Fibroblast of pulmonary artery (primary cell): ENCODE measurements around the gene LMBRD2.
"Not testable (repeated sequence)": the region's sequence is repeated elsewhere in the genome, so short reads cannot be mapped to it uniquely, and the experiment has no call there.

ENCODE experiments used
- DNase-seq: peaks from one replicate; pipeline ENCODE4 v3.0.0-alpha.2; 2010; ENCODE audit warnings: low read depth
- H3K4me3 ChIP-seq: replicated peaks from 2 replicates; pipeline ENCODE4 v1.5.1; 2011; ENCODE audit warnings: low read depth, mild to moderate bottlenecking, control low read depth, low read length, moderate library complexity
- TF ChIP-seq, protein P1 (sequence below): IDR thresholded peaks from 2 replicates; pipeline ENCODE4 v1.5.1; 2011; ENCODE audit warnings: mild to moderate bottlenecking, control low read depth, low read length, inconsistent platforms; ENCODE audit errors: missing control alignments

Gene LMBRD2

DNA sequence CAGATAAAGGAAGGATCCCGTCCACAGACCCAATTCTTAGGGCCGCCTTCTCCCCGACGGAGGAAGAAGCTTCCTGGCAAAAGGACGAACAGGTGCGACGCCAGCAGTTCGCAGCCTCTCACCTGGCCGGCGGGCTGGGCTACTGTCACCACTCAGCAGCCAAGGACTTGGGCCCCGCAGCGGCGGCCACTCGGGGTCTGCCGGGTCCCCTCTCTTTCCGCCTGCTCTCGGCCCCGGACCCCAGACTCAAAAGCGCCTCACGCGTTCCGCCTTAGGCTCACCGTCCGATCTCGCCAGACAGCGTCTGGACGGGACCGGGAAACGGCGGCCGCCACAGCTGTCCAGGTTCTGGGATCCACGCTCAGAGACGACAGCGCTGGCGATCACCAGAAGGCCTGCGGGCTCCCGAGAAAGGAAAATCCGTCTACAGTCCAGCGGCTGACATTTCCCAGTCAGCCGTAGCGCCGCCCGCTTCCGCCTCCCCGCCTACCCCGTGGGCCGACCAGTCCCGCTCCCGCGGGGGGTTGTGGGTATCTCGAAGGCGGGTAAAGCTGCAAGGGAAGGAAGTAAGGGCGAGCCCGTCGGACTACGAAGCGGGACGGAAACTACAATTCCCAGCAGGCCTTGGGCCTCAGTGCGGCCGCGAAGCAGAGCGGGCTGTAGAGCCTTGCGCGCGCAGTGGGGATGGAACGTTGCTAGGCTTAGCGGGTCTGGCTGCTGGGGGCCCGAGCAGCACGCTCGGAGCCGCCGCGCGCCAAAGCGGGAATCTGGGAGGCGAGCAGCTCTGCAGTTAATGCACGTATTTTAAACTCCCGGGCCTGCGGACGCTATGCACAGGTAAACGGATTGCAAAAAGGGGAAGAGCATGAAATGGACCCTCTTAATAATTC, at the start of gene LMBRD2, which contains the start of gene SKP2:
Gene LMBRD2, minus strand, starts transcription at position 454 of the 890 bp plus-strand sequence. CDS start 8,538 bp downstream, outside the sequence.
Gene SKP2, plus strand, starts transcription at position 678 of the 890 bp plus-strand sequence. Its CDS starts 152 bp downstream, at position 830.
- DNase-seq = peak; percentile 98
- peak within 1 kb of the TSS; percentile 78 for H3K4me3 ChIP-seq
- TF ChIP-seq, protein P1, sequence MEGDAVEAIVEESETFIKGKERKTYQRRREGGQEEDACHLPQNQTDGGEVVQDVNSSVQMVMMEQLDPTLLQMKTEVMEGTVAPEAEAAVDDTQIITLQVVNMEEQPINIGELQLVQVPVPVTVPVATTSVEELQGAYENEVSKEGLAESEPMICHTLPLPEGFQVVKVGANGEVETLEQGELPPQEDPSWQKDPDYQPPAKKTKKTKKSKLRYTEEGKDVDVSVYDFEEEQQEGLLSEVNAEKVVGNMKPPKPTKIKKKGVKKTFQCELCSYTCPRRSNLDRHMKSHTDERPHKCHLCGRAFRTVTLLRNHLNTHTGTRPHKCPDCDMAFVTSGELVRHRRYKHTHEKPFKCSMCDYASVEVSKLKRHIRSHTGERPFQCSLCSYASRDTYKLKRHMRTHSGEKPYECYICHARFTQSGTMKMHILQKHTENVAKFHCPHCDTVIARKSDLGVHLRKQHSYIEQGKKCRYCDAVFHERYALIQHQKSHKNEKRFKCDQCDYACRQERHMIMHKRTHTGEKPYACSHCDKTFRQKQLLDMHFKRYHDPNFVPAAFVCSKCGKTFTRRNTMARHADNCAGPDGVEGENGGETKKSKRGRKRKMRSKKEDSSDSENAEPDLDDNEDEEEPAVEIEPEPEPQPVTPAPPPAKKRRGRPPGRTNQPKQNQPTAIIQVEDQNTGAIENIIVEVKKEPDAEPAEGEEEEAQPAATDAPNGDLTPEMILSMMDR = no peak

DNA sequence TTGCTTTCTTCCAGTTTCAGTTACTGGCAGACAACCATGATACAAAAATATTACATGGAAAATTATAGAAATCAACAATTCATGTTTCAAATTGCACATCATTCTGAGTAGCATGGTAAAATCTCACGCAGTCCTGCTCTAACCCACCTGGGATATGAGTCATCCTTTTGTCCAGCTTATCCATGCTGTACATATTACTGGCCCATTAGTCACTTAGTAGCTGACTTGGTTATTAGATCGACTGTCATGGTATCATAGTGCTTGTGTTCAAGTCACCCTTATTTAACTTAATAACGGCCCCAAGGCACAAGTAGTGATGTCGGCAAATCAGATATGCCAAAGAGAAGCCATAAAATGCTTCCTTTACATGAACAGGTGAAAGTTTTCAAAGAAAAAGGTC, 48.8 kb upstream of the LMBRD2 start:
- H3K4me3 ChIP-seq = no peak overlapping the region
- DNase-seq = peak; percentile 63
- TF ChIP-seq, protein P1 = no peak

DNA sequence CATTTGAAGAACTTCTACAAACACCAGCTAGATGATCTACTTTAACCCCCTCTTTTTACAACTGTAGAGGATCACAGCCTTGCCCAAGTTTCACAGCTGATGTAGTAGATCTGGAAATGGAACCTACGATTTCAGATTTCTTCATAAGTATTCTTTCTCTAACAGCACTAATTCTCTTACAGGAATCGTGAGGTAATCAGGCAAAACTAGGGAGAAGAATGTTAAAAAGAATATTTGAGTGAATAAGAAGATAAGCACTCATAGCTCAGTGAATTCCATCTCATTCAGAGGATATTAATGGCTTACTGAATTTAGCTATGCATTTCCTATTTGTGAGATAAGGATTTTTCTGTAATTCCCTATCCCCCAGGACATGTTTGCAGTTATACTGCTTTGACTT, 47.9 kb upstream of the LMBRD2 start:
- TF ChIP-seq, protein P1 = no peak
- peak; percentile 77 for DNase-seq
- no peak overlapping the region for H3K4me3 ChIP-seq

DNA sequence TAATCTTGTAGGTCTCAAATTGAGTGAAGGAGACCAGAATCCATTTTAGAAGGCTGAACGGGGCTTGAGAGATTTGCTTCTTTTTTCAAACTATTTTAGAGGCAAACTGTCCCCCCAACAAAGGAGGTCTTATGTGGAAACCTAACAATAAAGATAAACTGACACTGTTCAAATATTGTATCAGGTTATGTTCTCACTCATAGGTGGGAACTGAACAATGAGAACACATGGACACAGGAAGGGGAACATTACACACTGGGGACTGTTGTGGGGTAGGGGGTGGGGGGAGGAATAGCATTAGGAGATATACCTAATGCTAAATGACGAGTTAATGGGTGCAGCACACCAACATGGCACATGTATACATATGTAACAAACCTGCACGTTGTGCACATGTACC, 47.1 kb upstream of the LMBRD2 start:
- not testable (repeated sequence) for H3K4me3 ChIP-seq, DNase-seq

DNA sequence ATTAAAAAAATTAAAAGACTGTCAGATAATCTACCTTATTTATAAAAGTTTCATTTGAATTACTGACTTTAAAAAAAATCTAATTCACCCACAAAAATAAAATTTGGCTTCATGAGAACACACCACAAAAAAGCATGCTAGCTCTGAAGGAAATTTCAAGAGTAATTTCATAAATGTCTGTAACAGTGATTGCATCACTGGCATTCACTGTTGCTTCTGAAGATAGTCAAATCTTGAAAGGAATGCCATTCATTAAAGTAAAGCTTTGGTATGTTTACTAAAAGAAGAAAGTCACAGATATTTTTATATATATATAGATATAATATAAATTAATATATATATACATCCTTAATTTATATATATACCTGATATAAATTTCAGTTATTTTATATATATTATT, 46.6 kb upstream of the LMBRD2 start:
- TF ChIP-seq, protein P1 = no peak
- DNase-seq = peak; percentile 60
- H3K4me3 ChIP-seq = no peak overlapping the region

DNA sequence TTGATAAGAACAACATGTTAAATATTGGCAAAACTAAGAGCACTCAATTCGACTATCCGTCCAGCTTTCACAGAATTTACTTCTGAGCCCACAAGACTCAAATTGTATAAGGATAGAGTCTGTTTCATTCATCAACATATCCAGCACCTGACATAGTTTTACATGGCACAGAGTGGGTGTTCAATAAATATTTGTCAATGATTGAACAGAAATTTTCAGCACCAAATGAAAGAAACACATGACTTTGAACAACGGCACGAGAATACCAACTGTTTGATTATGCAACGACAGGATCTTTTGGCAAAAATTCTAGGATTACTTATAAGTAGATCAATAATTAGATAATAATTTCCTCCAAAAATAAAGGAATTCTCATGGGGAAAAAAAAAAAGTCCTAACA, 42.1 kb upstream of the LMBRD2 start:
- TF ChIP-seq, protein P1 = no peak
- no peak for DNase-seq
- H3K4me3 ChIP-seq = no peak overlapping the region

DNA sequence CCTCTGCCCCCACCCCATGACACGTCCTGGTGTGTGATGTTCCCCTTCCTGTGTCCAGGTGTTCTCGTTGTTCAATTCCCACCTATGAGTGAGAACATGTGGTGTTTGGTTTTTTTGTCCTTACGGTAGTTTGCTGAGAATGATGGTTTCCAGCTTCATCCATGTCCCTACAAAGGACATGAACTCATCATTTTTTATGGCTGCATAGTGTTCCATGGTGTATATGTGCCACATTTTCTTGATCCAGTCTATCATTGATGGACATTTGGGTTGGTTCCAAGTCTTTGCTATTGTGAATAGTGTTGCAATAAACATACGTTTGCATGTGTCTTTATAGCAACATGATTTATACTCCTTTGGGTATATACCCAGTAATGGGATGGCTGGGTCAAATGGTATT, 32.7 kb upstream of the LMBRD2 start:
- not testable (repeated sequence) for H3K4me3 ChIP-seq, DNase-seq

DNA sequence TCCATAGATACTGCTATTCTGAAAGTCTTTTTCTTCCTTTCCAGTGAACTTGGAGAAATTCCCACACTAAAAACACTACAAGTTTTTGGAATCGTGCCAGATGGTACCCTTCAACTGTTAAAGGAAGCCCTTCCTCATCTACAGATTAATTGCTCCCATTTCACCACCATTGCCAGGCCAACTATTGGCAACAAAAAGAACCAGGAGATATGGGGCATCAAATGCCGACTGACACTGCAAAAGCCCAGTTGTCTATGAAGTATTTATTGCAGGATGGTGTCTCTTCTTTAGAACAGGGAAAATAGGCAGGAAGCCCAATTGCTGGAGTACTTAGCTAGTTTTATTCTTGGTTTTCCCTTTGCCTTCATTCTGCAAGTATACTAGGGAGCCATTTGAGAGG, 30.1 kb upstream of the LMBRD2 start:
- no peak for DNase-seq
- TF ChIP-seq, protein P1 = no peak

More for the DNA sequence above, 30.1 kb upstream of the LMBRD2 start:
- H3K4me3 ChIP-seq = no peak overlapping the region
